Stimulated activated naive CD8-positive, alpha-beta T cell treated with anti-CD3 and anti-CD28 coated beads, Interleukin-15, Interleukin-2, amounts not matched to agents 100 U/mL and 50 U/mL, for 24 hours (primary cell): ENCODE measurements around the gene PROKR2.

ENCODE experiments used
- ATAC-seq: fragments of 150-1000 bp; cut with Tn5 transposase; one replicate; pipeline ENCODE4 v1.10.0; 2021
- DNase-seq: peaks from one replicate; pipeline ENCODE4 v3.0.0; 2021

Gene PROKR2

GRCh38 chr20:5282561-5282960 lies 34.2 kb downstream of the PROKR2 start:
- DNase-seq: no peak
- no peak for ATAC-seq

- no peak for DNase-seq
- no peak for ATAC-seq
Measured at GRCh38 chr20:5279661-5280060, 37.1 kb downstream of the PROKR2 start.

GRCh38 chr20:5272268-5272667 lies 44.5 kb downstream of the PROKR2 start:
- DNase-seq (no peak), ATAC-seq (no peak)

- DNase-seq: no peak
- ATAC-seq: no peak
Measured at GRCh38 chr20:5270603-5271002, 46.2 kb downstream of the PROKR2 start.

GRCh38 chr20:5268449-5268848 lies 48.3 kb downstream of the PROKR2 start:
- no peak for ATAC-seq
- DNase-seq: no peak

- ATAC-seq (no peak), DNase-seq (no peak)
Measured at GRCh38 chr20:5267092-5267491, 49.7 kb downstream of the PROKR2 start.
